Measurements from ENCODE around the gene EIF4G2. TPM values are rescaled to one million over a fixed set of nuclear protein-coding genes. Genes with fewer than 3 reads are reported as not detected.
"Not testable (repeated sequence)": the region's sequence is repeated elsewhere in the genome, so short reads cannot be mapped to it uniquely, and the experiment has no call there.

EIF4G2 gene
- polyA plus RNA-seq, 1 donor from 2014 or later: 1,004 TPM

- Histone ChIP-seq H3K27ac (ENCODE audit: low read length) (no peak overlapping the region), H3K27me3 (ENCODE audit: insufficient read depth, low read depth, low read length) (no peaks in the 10 kb centered on the region), H3K9me2 (ENCODE audit: insufficient read depth, low read length) (no peaks in the 10 kb centered on the region), H3K4me2 (ENCODE audit: low read length) (no peak overlapping the region), H3K9me3 (ENCODE audit: low read length) (no peaks in the 10 kb centered on the region), H4K20me1 (ENCODE audit: insufficient read depth) (no peaks in the 10 kb centered on the region), H3K36me3 (ENCODE audit: insufficient read depth, low read length) (no peaks in the 10 kb centered on the region), H3K4me3 (ENCODE audit: low read length) (no peak overlapping the region), H3K79me2 (replicated peaks; ENCODE audit: insufficient read depth, low read length) (no peaks in the 10 kb centered on the region), H3F3A (ENCODE audit: insufficient read depth, low read length, poor library complexity, severe bottlenecking) (no peaks in the 10 kb centered on the region), H3K9ac (ENCODE audit: low read length) (no peak overlapping the region), H2AFZ (ENCODE audit: low read depth, low read length) (no peak overlapping the region)
- TF ChIP-seq TAF1 (IDR thresholded peaks at IDR 0.05; ENCODE audit: low read depth) (no peak), RAD21 (conservative IDR thresholded peaks at IDR 0.05) (no peak), REST (IDR thresholded peaks at IDR 0.05; ENCODE audit: borderline replicate concordance) (no peak), SMC3 (conservative IDR thresholded peaks at IDR 0.05; ENCODE audit: poor library complexity) (no peak), CTCF (IDR thresholded peaks at IDR 0.05; ENCODE audit: poor library complexity, severe bottlenecking) (no peak), MXI1 (conservative IDR thresholded peaks at IDR 0.05; ENCODE audit: poor library complexity, severe bottlenecking) (no peak), EP300 (conservative IDR thresholded peaks at IDR 0.05; ENCODE audit: poor library complexity, severe bottlenecking) (no peak), EZH2 (IDR thresholded peaks at IDR 0.05; ENCODE audit: borderline replicate concordance, insufficient read depth, low read length, poor library complexity, severe bottlenecking) (no peak), POLR2AphosphoS5 (IDR thresholded peaks at IDR 0.05) (no peak)
Observed at GRCh38 chr11:10838881-10839280, 30.2 kb upstream of the EIF4G2 start.

- Histone ChIP-seq H3K4me3 (ENCODE audit: low read length) (no peak overlapping the region), H3K27me3 (ENCODE audit: insufficient read depth, low read depth, low read length) (no peaks in the 10 kb centered on the region), H3K9me3 (ENCODE audit: low read length) (no peaks in the 10 kb centered on the region), H4K20me1 (ENCODE audit: insufficient read depth) (no peaks in the 10 kb centered on the region), H3K36me3 (ENCODE audit: insufficient read depth, low read length) (no peaks in the 10 kb centered on the region), H3K79me2 (replicated peaks; ENCODE audit: insufficient read depth, low read length) (no peaks in the 10 kb centered on the region), H3F3A (ENCODE audit: insufficient read depth, low read length, poor library complexity, severe bottlenecking) (no peaks in the 10 kb centered on the region), H2AFZ (ENCODE audit: low read depth, low read length) (no peak overlapping the region), H3K4me2 (ENCODE audit: low read length) (no peak overlapping the region), H3K9me2 (ENCODE audit: insufficient read depth, low read length) (no peaks in the 10 kb centered on the region), H3K9ac (ENCODE audit: low read length) (no peak overlapping the region), H3K27ac (ENCODE audit: low read length) (no peak overlapping the region)
- TF ChIP-seq REST (IDR thresholded peaks at IDR 0.05; ENCODE audit: borderline replicate concordance): no peak
- TF ChIP-seq TAF1 (IDR thresholded peaks at IDR 0.05; ENCODE audit: low read depth): no peak
- no peak for TF ChIP-seq RAD21 (conservative IDR thresholded peaks at IDR 0.05)
- TF ChIP-seq CTCF (IDR thresholded peaks at IDR 0.05; ENCODE audit: poor library complexity, severe bottlenecking): no peak
- TF ChIP-seq EZH2 (IDR thresholded peaks at IDR 0.05; ENCODE audit: borderline replicate concordance, insufficient read depth, low read length, poor library complexity, severe bottlenecking): no peak
- no peak for TF ChIP-seq POLR2AphosphoS5 (IDR thresholded peaks at IDR 0.05)
- TF ChIP-seq SMC3 (conservative IDR thresholded peaks at IDR 0.05; ENCODE audit: poor library complexity): no peak
- no peak for TF ChIP-seq EP300 (conservative IDR thresholded peaks at IDR 0.05; ENCODE audit: poor library complexity, severe bottlenecking)
- TF ChIP-seq MXI1 (conservative IDR thresholded peaks at IDR 0.05; ENCODE audit: poor library complexity, severe bottlenecking): no peak
Observed at GRCh38 chr11:10838083-10838482, 29.4 kb upstream of the EIF4G2 start.

- H3K4me2 ChIP-seq (ENCODE audit: low read length); H3K27ac ChIP-seq (ENCODE audit: low read length); H3K9ac ChIP-seq (ENCODE audit: low read length); H3F3A ChIP-seq (ENCODE audit: insufficient read depth, low read length, poor library complexity, severe bottlenecking); H3K9me2 ChIP-seq (ENCODE audit: insufficient read depth, low read length); H3K9me3 ChIP-seq (ENCODE audit: low read length); H4K20me1 ChIP-seq (ENCODE audit: insufficient read depth); H3K79me2 ChIP-seq (replicated peaks; ENCODE audit: insufficient read depth, low read length); H2AFZ ChIP-seq (ENCODE audit: low read depth, low read length); H3K36me3 ChIP-seq (ENCODE audit: insufficient read depth, low read length); H3K4me3 ChIP-seq (ENCODE audit: low read length); H3K27me3 ChIP-seq (ENCODE audit: insufficient read depth, low read depth, low read length): not testable (repeated sequence)
Observed at GRCh38 chr11:10836884-10837283, 28.2 kb upstream of the EIF4G2 start.
